HG03457 (cell line): ENCODE results near the gene GDF15.

ENCODE experiments used
- ATAC-seq: cut with Tn5 transposase; IDR thresholded peaks from one replicate; pipeline ENCODE4 v1.9.1; 2021; ENCODE audit warnings: moderate number of reproducible peaks; ENCODE audit not compliant: unreplicated experiment

GDF15 gene

GRCh38 chr19:18417250-18418028 lies 31.5 kb downstream of the GDF15 start:
- no peak for ATAC-seq

GRCh38 chr19:18418029-18418482 lies 32.1 kb downstream of the GDF15 start:
- no peak for ATAC-seq

GRCh38 chr19:18418483-18419194 lies 32.7 kb downstream of the GDF15 start:
- ATAC-seq, result no peak

GRCh38 chr19:18419195-18419698 lies 33.3 kb downstream of the GDF15 start, which contains the start of gene SSBP4:
Gene SSBP4 (plus strand): TSS chr19:18419398. CDS start chr19:18419649, 251 bp downstream.
- ATAC-seq, result no peak

- no peak for ATAC-seq
Measured at GRCh38 chr19:18419699-18420460, 33.9 kb downstream of the GDF15 start.

GRCh38 chr19:18420930-18421329 lies 35.0 kb downstream of the GDF15 start:
- no peak for ATAC-seq

- no peak for ATAC-seq
Measured at GRCh38 chr19:18421371-18421959, 35.5 kb downstream of the GDF15 start.

- no peak for ATAC-seq
Measured at GRCh38 chr19:18422530-18423191, 36.7 kb downstream of the GDF15 start.

GRCh38 chr19:18423258-18424020 lies 37.5 kb downstream of the GDF15 start:
- ATAC-seq, result no peak

- no peak for ATAC-seq
Measured at GRCh38 chr19:18424122-18424889, 38.3 kb downstream of the GDF15 start.

- no peak for ATAC-seq
Measured at GRCh38 chr19:18424890-18425514, 39.0 kb downstream of the GDF15 start.

- ATAC-seq, result no peak
Measured at GRCh38 chr19:18425515-18426415, 39.8 kb downstream of the GDF15 start.

- no peak for ATAC-seq
Measured at GRCh38 chr19:18426416-18426767, 40.4 kb downstream of the GDF15 start.

- no peak for ATAC-seq
Measured at GRCh38 chr19:18427080-18427742, 41.3 kb downstream of the GDF15 start.

GRCh38 chr19:18427743-18428113 lies 41.8 kb downstream of the GDF15 start:
- no peak for ATAC-seq

- ATAC-seq, result no peak
Measured at GRCh38 chr19:18428173-18428786, 42.3 kb downstream of the GDF15 start.
